Skeletal muscle tissue (tissue), 4 donors: Measurements from ENCODE around the gene UROS. TPM values are rescaled to one million over a fixed set of nuclear protein-coding genes. Genes with fewer than 3 reads are reported as not detected.

Experiments
- H3K27ac ChIP-seq: one replicate; pipeline ENCODE4 v1.7.0; 2013; ENCODE audit warnings: mild to moderate bottlenecking, low read depth, low read length, inconsistent platforms
- H3K27me3 ChIP-seq, 3 donors: one replicate each; pipeline ENCODE4 v1.7.0; 2013; ENCODE audit warnings: low read length in 3 of 3; ENCODE audit not compliant: control insufficient read depth in 3 of 3, insufficient read depth in 3 of 3
- H3K36me3 ChIP-seq, 3 donors: one replicate each; pipeline ENCODE4 v1.7.0; 2013; ENCODE audit warnings: low read length in 3 of 3; ENCODE audit not compliant: control insufficient read depth in 3 of 3, insufficient read depth in 3 of 3
- H3K4me1 ChIP-seq, 3 donors: one replicate each; pipeline ENCODE4 v1.7.0; 2013; ENCODE audit warnings: low read length in 3 of 3, mild to moderate bottlenecking in 3 of 3; ENCODE audit not compliant: control insufficient read depth in 3 of 3, insufficient read depth in 3 of 3
- H3K4me3 ChIP-seq, 3 donors: one replicate each; pipeline ENCODE4 v1.7.0; 2013; ENCODE audit warnings: low read length in 3 of 3
- H3K9ac ChIP-seq, 3 donors: one replicate each; pipeline ENCODE4 v1.7.0; 2013; ENCODE audit warnings: low read length in 3 of 3, mild to moderate bottlenecking in 3 of 3, moderate library complexity in 2 of 3, low read depth in 1 of 3
- H3K9me3 ChIP-seq, 3 donors: one replicate each; pipeline ENCODE4 v1.7.0; 2013; ENCODE audit warnings: low read length in 3 of 3; ENCODE audit not compliant: control insufficient read depth in 3 of 3
- total RNA-seq: library from RNA; depleted of rRNA; stranded (reverse); fragments of >200 nt; gene quantifications from one replicate; pipeline ENCODE4 v1.2.3, GENCODE V29; 2014
- donor health status: Osteomylitis.

The UROS gene
- total RNA-seq, 1 donor from 2014 or later, result 56.4 TPM

DNA sequence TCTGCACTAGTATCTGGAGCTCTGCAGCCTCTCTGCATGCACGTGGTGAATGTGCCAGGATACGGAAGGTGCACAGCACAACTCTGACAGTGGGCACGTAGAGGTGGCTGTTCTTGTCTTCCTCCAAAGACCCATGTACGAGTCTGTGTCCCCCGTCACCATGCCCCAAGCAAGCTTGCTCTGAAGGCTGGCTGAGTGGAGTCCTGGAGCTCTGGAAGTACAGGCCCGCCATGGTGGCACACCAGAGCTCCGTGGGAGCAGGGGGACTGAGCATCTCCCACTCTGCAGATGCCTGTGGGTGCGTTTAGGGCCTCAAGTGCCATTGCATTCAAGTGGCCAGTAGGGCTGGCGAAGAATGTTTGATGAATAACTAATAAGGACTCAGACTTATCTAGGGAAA, 17.3 kb upstream of the UROS start:
- Histone ChIP-seq H3K27me3 (no peaks in the 10 kb centered on the region), H3K36me3 (peaks cover 49 to 70% (median 68%) of the 10 kb centered on the region in 3 donors), H3K9ac (no peak overlapping the region), H3K9me3 (no peaks in the 10 kb centered on the region), H3K27ac (no peak overlapping the region), H3K4me3 (no peak overlapping the region), H3K4me1 (peaks cover 0 to 5% (median 4%) of the 10 kb centered on the region in 3 donors)

DNA sequence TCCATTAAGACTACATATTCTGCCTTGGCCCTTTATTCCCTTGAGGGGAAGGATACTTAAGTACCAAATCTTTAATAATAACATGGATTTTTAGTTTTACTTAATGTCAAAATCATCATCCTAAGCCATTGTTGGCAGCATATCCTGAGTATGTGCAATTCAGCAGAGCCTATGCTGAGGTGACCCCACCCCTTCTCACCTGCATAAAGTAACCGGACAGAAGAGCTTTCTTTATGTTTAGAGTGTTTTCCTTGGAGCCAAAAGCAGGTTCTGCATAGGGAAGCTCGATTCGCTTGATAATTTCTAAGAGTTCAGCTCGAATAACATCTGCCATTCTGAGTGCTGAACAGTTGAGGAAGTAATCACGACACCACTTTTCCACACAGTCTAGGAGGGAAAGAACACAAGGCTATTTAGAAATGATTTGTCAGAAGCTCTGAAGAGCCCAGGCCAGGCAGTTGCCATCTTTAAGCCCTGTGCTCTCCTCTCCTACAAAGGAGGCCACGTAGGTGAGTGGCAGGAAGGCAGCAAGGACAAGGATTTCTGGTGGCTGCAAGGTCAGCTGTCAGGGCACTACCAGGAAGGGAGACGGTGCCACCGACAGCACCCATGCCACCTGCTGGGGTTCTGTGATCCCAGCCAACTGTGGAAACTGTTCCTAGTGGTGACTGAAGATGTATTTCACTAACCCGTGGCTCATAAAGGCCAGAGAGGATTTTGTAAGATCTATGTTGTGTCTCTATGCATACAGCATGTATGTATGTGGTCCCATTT, 15.9 kb upstream of the UROS start:
- Histone ChIP-seq H3K27ac (no peak overlapping the region), H3K9ac (no peak overlapping the region), H3K4me3 (no peak overlapping the region), H3K9me3 (no peaks in the 10 kb centered on the region), H3K27me3 (no peaks in the 10 kb centered on the region), H3K36me3 (peaks cover 50 to 76% (median 68%) of the 10 kb centered on the region in 3 donors), H3K4me1 (no peaks in the 10 kb centered on the region)

DNA sequence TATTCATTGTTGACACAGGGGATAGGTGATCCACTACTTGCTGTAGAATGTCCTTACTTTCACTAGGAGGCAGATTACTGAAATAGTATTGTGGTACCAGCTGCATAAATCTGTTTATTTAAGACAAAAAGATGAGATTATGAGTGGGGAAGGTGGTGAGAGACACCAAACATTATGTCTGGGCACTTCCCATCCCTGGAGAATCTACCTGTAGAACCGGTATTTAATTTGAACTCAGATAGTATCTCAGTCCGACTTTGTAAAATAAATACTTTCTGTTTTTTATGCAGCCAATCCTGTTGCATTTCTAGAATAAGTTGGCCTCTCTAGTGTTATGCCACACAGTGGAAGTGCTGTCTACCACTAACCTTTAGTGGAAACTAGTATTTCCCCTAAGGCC, 13.7 kb upstream of the UROS start:
- no peak overlapping the region for H3K27ac ChIP-seq
- H3K27me3 ChIP-seq, result no peaks in the 10 kb centered on the region
- H3K4me1 ChIP-seq, result no peaks in the 10 kb centered on the region

DNA sequence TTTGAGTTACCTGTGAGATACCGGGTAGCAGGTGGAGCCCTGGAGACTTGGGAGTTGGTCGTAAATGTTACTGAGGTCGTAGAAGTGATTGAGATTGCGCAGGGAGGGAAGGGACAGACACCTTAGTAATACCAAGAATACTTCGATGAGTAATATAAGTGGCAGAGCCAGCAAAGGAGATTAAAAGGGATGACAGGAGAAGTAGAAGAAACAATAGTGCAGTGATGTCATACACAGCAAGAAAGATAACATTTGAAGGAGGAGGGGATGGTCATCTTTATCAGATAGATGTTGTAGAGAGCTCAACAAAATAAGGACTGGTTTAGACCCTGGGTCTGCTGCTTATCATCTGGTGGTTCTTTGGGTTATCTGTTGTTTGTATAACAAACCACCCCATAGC, 5.3 kb upstream of the UROS start:
- H3K36me3 ChIP-seq, result peaks cover 27 to 61% (median 53%) of the 10 kb centered on the region in 3 donors
- no peak overlapping the region for H3K27ac ChIP-seq
- H3K4me3 ChIP-seq, result no peak overlapping the region
- no peaks in the 10 kb centered on the region for H3K9me3 ChIP-seq
- no peak overlapping the region for H3K9ac ChIP-seq
- peaks cover 10 to 26% (median 18%) of the 10 kb centered on the region in 3 donors for H3K4me1 ChIP-seq
- H3K27me3 ChIP-seq, result no peaks in the 10 kb centered on the region

More for the DNA sequence above, 13.7 kb upstream of the UROS start:
- no peaks in the 10 kb centered on the region for H3K9me3 ChIP-seq
- peaks cover 56 to 80% (median 77%) of the 10 kb centered on the region in 3 donors for H3K36me3 ChIP-seq
- no peak overlapping the region for H3K4me3 ChIP-seq
- H3K9ac ChIP-seq, result no peak overlapping the region

DNA sequence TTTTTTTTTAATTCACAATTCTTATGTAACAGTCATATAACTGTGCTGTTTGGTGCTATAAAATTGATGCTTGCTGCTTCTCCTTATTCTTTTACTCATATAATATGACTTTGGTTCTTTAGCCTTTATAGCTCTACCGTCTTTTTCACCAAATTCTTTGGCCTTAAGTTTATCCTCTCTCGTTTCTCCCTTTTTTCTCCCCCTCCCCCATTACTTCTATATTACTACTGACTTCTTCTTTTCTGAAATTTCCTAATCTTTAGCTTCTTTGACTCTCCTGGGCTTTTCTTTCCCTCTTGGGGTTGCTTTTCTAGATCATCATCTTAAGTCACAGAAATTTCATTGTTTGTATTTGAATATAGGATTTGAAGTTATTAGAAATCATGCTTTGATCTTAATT, 4.1 kb upstream of the UROS start:
- Histone ChIP-seq H3K27ac (no peak overlapping the region), H3K4me1 (peaks cover 13 to 28% (median 21%) of the 10 kb centered on the region in 3 donors), H3K9ac (no peak overlapping the region), H3K36me3 (peaks cover 21 to 50% (median 47%) of the 10 kb centered on the region in 3 donors), H3K27me3 (no peaks in the 10 kb centered on the region), H3K9me3 (no peaks in the 10 kb centered on the region), H3K4me3 (no peak overlapping the region)

DNA sequence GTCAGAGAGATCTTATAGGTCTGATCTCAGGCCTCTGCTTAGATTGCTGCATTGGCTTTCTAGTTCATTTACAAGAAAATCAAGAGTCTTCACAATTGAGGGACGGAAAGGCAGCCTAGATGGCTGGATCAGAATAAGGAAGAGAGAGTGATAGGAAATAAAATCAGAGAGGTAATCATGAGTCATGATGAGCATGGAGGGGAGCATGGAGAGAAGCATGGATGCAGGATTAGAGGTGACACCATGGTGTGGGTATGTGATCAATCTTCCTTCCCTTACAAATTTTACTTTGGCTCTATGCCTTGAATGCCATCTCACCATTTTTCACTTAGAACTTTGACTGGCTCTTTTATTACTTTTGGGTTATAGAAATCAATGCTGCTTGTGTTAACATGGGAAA, 1.7 kb upstream of the UROS start:
- H3K36me3 ChIP-seq, result peaks cover 17 to 30% (median 28%) of the 10 kb centered on the region in 3 donors
- no peaks in the 10 kb centered on the region for H3K9me3 ChIP-seq
- no peak overlapping the region for H3K27ac ChIP-seq
- H3K4me1 ChIP-seq, result peaks cover 18 to 34% (median 28%) of the 10 kb centered on the region in 3 donors
- H3K9ac ChIP-seq, result peak overlapping the region in 2 of 3 donors; percentile 90 to 99
- H3K4me3 ChIP-seq, result peak overlapping the region in 2 of 3 donors; percentile 96 to 100
- H3K27me3 ChIP-seq, result no peaks in the 10 kb centered on the region

DNA sequence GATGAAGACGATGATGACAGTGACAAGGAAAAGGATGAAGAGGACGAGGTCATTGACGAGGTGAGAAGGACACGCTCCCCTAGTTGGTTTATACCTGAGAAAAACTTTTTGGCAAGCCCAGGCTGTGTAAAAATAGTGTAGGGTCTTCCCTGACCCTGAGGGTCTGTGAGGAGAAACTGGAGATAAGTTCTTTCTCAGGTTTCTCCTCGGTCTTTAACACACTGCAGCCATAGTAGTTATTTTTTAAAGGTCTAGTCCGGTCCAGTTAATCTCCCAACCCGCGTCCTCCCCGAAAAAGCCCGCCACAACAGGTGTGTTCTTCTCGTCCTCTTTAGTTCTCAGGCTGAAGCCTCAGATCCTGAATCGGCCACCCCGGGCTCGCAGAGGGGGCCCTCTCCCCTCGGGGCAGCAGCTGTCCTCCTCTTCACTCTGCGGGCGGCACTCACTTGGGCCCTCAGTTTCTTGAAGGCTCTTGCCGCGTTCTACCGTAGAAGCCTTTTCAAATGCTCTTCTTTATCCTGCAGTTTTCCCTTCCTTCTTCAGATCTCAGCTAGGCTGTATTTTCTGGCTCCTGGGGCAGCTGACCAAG, 699 bp upstream of the UROS start:
- H3K4me3 ChIP-seq, result peak overlapping the region; percentile 93 to 100 (median 96)
- H3K9me3 ChIP-seq, result no peaks in the 10 kb centered on the region
- H3K9ac ChIP-seq, result peak overlapping the region; percentile 88 to 99 (median 90)
- peaks cover 7 to 20% (median 18%) of the 10 kb centered on the region in 3 donors for H3K36me3 ChIP-seq
- no peaks in the 10 kb centered on the region for H3K27me3 ChIP-seq
- peaks cover 18 to 31% (median 28%) of the 10 kb centered on the region in 3 donors for H3K4me1 ChIP-seq
- peak overlapping the region; percentile 76 for H3K27ac ChIP-seq

DNA sequence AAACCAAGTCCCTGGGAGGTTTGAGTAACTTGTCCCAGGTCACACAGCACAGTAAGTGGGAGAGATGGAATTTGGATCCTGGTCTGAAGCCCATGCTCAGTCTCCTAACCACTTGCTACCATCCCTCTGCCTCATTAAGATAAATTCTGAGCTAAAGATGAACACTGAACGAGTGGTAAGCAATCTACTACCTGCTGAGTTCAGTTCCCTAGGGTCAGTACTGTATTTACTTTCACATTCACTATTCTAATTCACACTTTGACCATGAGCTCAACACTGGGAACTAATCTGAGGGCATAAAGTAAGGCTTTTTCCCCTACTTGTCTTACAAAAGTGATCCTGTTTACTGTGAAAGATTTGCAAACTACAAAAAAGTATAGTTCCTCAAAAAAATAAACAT, 2.4 kb downstream of the UROS start:
- peaks cover under 1 to 3% (median 2%) of the 10 kb centered on the region in 3 donors for H3K36me3 ChIP-seq
- H3K4me1 ChIP-seq, result peaks cover 18 to 28% (median 25%) of the 10 kb centered on the region in 3 donors
- H3K27ac ChIP-seq, result no peak overlapping the region
- H3K9me3 ChIP-seq, result no peaks in the 10 kb centered on the region
- H3K27me3 ChIP-seq, result no peaks in the 10 kb centered on the region
- H3K9ac ChIP-seq, result no peak overlapping the region
- H3K4me3 ChIP-seq, result no peak overlapping the region

DNA sequence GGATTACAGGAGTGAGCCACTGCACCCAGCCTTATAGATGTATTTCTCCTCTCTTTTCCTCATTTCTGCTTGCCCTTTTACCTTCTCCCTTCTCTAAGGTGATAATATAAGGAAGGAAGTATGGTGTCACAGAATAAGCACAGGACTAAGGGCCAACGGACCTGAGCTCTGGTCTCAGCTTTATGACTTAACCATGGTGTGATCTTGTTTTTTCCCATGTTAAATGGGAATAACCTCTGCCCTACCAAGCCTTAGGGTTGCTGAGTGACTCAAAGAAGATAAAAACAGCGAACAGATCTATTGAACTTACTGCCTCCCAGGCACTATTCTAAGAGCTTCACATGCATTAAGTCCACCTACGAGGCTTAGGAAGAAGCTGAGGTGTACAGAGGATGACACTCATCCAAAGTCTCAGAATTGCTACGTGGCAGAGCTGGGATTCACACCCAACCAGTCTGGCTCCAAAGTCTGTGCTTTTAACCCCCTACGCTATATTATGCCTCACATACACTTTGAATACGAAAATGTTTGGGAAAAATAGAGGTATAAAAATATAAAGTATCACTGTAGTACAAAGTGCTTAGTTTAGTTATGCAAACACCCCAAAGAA, 5.6 kb downstream of the UROS start:
- H3K4me1 ChIP-seq, result peaks cover 8 to 10% (median 8%) of the 10 kb centered on the region in 3 donors
- no peaks in the 10 kb centered on the region for H3K27me3 ChIP-seq
- H3K27ac ChIP-seq, result no peak overlapping the region
- no peak overlapping the region for H3K9ac ChIP-seq
- no peak overlapping the region for H3K4me3 ChIP-seq
- no peaks in the 10 kb centered on the region for H3K9me3 ChIP-seq
- H3K36me3 ChIP-seq, result peaks cover 17 to 27% (median 26%) of the 10 kb centered on the region in 3 donors

DNA sequence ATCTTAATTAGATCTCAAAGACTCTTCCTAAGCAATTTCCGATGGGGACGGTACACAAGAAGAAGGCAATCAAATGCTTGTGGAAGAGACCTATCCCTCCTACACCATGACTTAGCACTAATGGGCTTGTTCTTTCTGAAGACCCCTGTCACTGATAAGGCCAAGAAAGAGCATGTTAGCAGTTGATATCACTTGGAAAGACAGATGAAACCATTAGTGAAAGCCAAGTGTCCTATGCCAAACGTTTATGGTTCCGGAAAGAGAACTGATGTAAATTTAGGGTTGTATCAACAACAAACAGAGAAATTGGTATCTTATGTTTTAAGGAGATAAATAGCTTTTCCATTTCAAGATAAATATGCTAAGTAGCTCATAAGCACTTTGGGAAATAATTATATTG, 6.5 kb downstream of the UROS start:
- Histone ChIP-seq H3K27ac (no peak overlapping the region), H3K4me1 (peaks cover under 1 to 1% (median under 1%) of the 10 kb centered on the region in 3 donors), H3K9me3 (no peaks in the 10 kb centered on the region), H3K4me3 (no peak overlapping the region), H3K27me3 (no peaks in the 10 kb centered on the region), H3K9ac (no peak overlapping the region), H3K36me3 (peaks cover 17 to 27% (median 26%) of the 10 kb centered on the region in 3 donors)
